Measurements from ENCODE around the gene CFAP20DC.

DNA sequence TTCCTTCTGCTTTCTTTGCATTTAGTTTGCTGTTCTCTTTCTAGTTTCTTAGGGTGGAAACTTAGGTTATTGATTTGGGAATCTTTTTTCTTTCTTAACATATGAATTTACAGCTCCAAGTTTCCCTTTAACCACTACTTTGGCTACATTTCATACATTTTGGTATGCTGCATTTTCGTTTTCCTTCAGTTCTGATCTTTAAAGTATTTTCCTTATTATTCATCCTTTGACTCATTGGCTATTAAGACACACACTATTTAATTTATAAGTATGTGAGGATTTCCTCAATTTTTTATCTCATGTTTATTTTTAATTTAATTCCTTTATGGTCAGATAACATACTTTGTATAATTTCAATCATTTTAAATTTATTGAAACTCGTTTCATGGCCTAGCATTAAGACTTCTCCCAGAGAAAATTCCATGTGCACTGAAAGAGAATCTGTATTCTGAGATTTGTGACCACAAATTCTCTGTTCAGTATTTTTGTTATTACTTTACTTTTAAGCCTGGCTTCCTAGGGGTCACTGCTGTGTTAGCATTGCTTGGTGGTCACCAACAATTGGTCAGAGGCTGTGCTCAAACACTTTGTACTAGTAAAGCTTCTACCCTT lies 87.7 kb downstream of the CFAP20DC start:
- TF ChIP-seq, protein P1, sequence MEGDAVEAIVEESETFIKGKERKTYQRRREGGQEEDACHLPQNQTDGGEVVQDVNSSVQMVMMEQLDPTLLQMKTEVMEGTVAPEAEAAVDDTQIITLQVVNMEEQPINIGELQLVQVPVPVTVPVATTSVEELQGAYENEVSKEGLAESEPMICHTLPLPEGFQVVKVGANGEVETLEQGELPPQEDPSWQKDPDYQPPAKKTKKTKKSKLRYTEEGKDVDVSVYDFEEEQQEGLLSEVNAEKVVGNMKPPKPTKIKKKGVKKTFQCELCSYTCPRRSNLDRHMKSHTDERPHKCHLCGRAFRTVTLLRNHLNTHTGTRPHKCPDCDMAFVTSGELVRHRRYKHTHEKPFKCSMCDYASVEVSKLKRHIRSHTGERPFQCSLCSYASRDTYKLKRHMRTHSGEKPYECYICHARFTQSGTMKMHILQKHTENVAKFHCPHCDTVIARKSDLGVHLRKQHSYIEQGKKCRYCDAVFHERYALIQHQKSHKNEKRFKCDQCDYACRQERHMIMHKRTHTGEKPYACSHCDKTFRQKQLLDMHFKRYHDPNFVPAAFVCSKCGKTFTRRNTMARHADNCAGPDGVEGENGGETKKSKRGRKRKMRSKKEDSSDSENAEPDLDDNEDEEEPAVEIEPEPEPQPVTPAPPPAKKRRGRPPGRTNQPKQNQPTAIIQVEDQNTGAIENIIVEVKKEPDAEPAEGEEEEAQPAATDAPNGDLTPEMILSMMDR (IDR thresholded peaks at IDR 0.05) = no peak
- no peak for TF ChIP-seq POLR2A (IDR thresholded peaks at IDR 0.05)
